Erythroblast (primary cell): ENCODE results near the gene ALDOB.

Experiments
- DNase-seq, 2 experiments: peaks; one replicate each; lab custom pipeline; 2025; lab: John Stamatoyannopoulos, UW
- GATA1 ChIP-seq: IDR thresholded peaks from 2 replicates; pipeline ENCODE4 v1.6.1; 2011; ENCODE audit warnings: low read depth, mild to moderate bottlenecking, control low read depth, low read length, moderate library complexity
- POLR2A ChIP-seq: IDR thresholded peaks from 2 replicates; pipeline ENCODE4 v1.6.1; 2011; ENCODE audit warnings: mild to moderate bottlenecking, low read length

Gene ALDOB

DNA sequence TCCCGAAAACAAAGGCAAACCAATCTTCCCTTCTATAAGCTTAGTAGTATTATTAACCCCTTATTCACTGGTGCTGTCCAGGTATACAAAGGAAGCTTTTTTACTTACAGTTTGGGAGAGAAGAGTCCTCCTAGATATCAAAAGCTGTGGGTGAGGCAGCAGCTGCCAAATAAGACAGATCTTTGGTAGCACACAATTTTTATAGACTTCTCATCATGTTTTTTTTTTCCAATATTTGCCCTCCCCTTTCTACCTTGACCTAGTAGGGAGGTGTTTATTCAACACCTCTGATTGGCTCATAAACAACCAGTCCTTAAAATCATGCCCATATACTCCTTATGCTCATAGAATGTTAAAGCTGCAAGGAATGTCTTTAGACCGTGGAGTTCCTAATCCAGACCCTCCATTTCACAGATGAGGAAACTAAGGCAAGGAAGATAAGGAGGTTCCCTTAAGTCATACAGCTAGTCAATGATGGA is at the start of gene ALDOB:
TSS of gene ALDOB (minus strand) at position 174 of the 479 bp plus-strand sequence. CDS start 4,887 bp downstream, outside the sequence.
- DNase-seq, result no peak
- TF ChIP-seq POLR2A (no peak), GATA1 (no peak)

DNA sequence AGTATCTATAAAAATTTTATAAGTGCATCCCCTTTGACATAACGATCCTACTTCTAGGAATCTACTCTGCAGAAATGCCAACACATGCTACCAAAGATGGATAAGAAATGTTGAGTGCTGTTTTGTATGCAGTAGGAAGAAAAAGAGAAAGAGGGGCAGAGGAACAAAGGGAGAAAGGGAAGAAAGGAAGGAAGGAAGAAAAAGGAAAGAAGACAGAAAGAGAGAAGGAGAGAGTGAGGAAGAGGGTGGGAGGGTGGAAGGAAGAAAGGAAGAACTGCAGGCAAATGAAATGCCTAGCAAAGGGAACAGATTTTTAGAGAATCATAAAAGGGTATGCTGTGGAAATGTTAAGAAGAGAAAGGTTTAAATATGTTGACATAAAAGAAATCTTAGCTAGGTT is 48.5 kb upstream of the ALDOB start:
- TF ChIP-seq POLR2A (no peak), GATA1 (no peak)
- DNase-seq, result no peak

DNA sequence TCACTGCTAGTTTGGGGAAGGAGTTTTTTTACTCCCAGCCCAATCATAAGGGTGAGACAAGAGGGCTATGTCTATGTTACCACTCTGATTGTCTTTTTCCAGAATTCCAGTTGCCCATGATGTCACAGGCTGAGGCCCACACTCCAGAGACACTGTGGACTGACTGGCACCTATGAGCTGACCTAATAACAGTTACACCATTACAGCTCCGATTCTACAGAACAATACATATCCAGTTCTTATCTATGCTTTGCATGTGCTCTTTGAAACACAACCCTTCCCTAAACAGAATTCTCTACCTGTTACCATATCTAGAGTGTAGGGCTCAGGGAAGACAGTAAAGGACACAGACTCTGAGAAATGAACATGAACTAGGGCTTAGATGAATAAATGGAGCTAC is 45.7 kb upstream of the ALDOB start:
- DNase-seq, result peak in 1 of 2 experiments; percentile 26
- TF ChIP-seq GATA1, result no peak

DNA sequence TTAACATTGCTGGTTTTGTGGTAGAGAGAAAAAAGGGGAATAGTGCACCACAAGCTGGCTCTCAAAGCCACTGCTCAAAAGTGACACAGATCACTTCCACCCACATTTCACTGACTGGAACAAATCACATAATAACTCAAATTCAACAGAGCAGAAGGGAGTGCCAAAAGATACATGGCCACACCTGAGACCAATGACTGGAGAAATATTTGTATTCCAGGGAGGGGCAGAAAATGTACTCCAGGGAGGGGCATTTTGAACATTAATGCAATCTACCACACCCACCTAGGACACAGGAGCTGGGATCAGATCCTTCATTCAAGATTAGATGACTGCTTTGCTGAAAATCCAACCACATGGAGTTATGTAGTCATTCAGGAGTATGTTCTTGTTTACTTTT is 44.8 kb upstream of the ALDOB start:
- TF ChIP-seq GATA1, result no peak
- TF ChIP-seq POLR2A, result no peak
- no peak for DNase-seq

DNA sequence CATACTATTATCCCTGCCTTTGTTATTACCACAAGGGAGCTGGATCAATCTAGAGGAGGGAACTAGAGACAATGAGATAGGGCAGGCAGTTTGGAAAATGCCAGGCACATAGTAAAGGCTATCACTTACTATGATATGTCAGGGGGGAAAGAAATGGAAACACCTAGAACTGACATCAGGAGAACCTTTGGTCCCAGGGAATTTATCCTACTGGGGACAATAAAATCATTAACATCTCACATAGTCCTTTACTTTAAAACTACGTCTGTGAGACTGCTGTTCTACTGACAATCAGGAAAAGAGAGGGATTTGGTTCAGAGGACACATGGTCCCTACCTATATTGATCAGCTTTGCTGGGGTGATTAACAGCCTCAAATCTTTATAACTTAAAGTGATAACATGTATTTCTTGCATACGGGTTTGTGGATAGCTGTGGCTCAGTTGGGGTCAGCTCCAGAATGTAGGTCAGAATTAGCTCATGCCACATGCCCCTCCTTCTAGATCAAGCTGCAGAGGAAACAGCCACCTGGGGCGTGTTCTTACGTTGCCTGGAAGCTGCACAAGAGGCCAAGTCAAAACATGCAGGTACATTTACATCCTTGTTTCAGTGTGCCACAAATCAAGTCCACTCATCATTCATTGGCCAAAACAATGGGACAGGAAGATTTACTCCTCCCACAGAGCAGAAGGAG is 43.9 kb upstream of the ALDOB start:
- DNase-seq, result no peak
- TF ChIP-seq GATA1 (no peak), POLR2A (no peak)

DNA sequence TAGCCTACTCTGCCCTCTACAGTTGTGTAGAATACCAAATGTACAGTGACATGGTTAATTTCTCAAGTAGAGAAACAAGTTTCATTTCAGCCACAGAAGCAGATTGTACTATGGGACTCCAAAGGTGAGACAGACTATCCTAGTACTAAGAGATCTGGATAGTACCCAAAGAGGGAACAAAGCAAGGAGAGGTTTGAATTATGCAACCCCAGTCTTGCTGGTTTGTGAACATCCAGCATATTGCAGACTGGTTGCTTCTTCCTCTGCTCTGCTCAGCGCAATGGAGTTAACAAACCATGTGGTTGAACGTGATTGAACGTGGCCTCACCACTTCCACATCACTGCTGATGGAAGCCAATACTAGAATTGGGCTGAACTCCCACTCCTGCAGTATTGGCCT is 43.3 kb upstream of the ALDOB start:
- no peak for TF ChIP-seq POLR2A
- TF ChIP-seq GATA1, result no peak
- DNase-seq, result no peak

DNA sequence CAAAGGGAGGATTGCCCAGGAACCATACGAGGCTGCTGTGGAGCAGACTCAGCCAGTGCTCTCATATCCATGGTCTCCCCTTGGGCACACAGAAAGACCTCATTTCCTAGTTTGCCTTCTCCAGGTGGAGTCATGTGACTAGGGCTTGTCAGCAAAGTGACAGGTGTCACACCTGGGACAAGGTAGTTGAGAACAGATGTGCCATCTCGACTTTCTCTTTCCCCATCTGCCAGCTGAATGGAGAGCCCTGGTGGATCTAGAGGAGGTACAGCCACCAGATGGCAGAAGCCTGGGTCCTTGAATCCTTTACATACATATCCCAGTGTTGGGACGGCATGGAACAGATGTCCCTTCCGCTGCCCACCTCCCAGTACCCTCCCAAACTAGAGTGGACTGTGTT is 42.9 kb upstream of the ALDOB start:
- DNase-seq, result no peak
- no peak for TF ChIP-seq GATA1
- TF ChIP-seq POLR2A, result no peak

DNA sequence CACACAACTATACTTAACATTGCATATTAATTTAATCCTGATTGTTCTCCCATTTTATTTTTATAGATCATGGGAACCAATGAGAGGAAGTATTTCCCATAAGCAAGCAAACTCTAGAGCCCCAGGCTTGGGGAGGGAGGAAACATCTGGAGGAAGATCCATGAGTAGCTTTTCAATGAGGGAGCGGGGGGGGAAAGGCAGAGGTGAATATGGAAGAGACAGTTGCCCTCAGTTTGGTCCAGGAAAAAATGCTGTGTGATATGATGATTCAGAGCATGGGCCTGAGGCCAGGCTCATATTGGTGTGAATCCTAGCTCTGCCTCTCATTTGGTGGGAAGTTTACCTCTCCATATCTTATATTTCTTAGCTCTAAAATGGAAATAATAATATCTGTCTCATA is 42.2 kb upstream of the ALDOB start:
- TF ChIP-seq GATA1 (no peak), POLR2A (no peak)
- no peak for DNase-seq

DNA sequence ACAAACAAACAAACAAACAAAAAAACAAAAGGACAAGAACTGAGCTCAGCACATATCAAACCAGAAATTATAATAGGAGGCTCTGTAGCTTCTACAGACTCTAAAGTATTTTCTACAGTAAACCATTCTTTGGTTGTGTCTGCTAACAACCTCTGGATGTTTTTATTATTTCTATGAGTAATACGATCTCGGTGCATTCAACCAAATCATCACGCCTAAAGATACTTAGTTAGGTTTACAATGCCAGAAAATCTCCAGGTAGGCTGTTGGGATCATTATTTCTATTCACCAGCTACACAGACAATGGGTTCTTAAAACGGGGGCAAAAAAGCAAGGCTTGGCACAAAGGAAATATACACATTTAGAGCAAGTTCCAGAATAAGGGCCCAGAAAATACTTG is 41.6 kb upstream of the ALDOB start:
- no peak for DNase-seq
- no peak for TF ChIP-seq POLR2A
- TF ChIP-seq GATA1, result no peak

DNA sequence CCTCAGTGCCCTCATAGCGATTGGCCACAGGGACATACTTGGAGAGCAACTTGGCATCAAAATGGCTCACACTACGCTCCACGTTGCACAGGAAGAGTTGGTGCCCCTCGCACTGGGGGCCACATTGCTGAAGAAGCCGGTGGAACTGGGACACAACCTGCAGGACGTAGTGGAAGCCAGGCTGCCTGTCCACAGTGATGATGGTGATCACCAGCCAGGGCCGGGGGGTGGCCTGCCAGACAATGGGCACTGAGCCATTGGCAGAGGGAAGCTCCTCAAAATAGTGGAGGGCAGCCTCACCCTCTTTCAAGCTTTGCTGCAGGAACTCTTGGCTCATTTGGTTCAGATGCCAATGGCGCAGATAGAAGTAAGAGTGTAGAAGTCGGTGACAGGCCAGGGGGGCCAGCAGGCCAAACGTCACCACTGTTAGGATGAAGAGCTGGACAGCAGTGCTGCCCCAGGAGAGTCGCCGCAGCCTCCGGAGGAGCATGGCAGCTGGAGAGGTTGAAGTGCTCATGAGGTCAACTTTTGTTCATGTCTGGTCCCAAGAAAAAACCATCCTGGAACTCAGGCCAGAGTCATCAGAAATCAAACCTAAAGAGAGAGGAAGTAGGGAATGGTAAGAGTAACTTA is 41.1 kb upstream of the ALDOB start:
- TF ChIP-seq GATA1, result no peak
- no peak for TF ChIP-seq POLR2A
- no peak for DNase-seq

DNA sequence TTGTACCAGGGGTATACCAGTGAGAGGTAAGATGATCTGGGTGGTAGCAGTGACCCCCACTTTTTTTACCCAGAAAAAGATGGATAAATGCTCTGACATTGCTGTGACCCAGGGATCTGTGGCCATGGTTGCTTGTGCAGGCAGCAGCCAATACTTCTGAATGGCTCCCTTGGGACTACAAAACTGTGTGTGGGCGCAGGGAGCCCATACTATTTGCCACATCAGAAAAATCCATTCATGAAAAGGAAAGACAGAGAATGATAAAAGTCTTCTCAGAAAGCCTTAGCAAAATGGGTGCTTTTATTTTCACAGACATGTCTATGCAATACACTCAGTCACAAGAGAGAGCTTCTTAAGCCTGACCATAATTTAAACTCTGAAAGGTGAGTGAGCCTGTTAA is 37.3 kb upstream of the ALDOB start:
- DNase-seq, result no peak
- TF ChIP-seq GATA1 (no peak), POLR2A (no peak)

DNA sequence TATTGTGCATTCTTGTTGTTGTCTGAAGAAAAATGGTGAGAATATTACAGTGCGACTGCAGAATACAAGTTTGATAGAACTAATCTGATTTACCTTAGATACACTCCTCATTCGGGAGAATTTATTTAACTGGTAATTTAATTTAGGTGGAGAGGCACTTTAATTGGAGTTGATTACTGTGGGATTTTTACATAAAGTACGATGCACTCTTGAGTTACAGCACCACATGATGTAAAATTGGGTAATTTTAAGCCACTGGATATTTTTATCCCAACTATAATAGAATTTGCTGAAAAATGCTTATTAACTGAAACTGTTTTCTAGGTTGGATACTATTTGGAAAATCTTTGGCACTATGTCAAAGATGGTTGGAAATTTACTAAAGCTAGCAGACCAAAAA is 35.4 kb upstream of the ALDOB start:
- no peak for TF ChIP-seq POLR2A
- no peak for TF ChIP-seq GATA1
- no peak for DNase-seq

DNA sequence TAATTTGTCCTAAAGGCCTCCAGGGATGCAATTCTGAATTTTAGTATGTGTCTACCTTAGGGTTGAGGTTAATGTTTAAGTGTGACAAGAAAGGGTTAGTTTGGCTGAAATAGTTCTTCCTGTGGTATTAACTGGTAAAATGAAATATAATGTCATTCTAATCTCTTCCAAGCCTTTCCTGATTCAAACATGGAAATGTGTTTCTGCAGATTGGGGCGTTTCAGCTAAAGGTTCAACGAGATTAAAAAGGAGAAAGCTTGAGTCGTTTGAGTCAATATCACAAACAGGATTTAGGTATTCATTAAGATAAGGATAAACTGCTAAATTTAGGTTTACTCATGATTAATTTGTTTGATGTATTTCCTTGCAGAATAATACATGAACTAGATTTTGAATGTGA is 34.4 kb upstream of the ALDOB start:
- DNase-seq, result no peak
- TF ChIP-seq POLR2A, result no peak

DNA sequence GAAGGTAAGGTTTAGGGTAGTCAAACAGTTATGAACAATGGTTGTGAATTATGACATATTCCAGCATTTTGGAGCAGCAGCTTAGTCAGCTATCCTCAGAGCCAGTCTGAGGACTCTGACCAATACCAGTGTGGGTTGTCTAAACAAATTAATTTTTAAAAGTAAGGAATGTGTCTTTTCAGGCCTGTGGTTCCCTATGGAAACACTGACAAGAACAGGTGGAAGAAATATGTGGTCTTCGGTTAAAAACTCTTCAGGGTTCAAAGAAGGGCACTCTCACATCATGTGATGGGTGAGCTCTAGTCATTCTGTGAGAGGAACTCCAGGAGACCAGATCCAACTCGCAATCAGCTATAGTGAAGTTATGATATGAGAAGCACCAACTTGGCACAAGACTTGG is 33.5 kb upstream of the ALDOB start:
- DNase-seq, result no peak
- TF ChIP-seq POLR2A (no peak), GATA1 (no peak)

DNA sequence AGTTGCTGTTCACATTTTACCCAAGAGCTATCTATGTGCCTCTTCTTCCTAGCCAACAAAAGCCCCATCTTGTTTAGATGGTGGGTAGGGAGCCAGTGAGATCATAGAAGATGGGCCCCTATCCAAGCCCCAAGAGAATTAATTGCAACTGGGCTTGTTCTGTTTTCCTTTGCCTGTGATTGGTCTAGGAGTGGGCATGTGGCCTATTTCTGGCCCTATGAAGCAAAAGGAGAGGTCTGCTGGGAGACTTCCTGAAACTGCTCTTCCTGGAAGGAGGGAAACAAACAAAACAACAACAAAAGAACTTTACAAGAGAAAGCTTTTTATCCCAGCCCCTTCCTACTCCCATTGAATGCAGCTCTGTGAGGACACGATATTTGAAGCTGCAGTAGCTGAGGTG is 32.5 kb upstream of the ALDOB start:
- no peak for DNase-seq
- TF ChIP-seq POLR2A (no peak), GATA1 (no peak)
